PC-9 (cell line): ENCODE results near the gene DDX27. TPM values are rescaled to one million over a fixed set of nuclear protein-coding genes. Genes with fewer than 3 reads are reported as not detected.

Experiments used
- BruUV-seq: library from RNA; stranded (reverse); fragments of 400-500 nt; replicated peaks from 2 replicates; lab custom pipeline; 2021; lab: Mats Ljungman, UMichigan
- CTCF ChIA-PET: fragments of 300-600 bp; sonication (Branson Sonifier 250); formaldehyde crosslinking; loops from one replicate; lab custom pipeline; 2022; ENCODE audit warnings: antibody characterized with exemption; lab: Charles Lee
- POLR2A ChIA-PET: fragments of 300-600 bp; sonication (Branson Sonifier 250); formaldehyde crosslinking; loops from one replicate; lab custom pipeline; 2022; ENCODE audit warnings: antibody characterized with exemption; ENCODE audit not compliant: unreplicated experiment; lab: Charles Lee
- DNase-seq, 2 experiments: peaks; one replicate each; pipeline versions ENCODE4 v3.0.0 to v3.0.0-alpha.2; 2015 to 2022; ENCODE audit warnings: mixed read lengths in 1 of 2
- H2AFZ ChIP-seq: fragments of 200-600 bp; sonication (generic); 2 replicates; pipeline ENCODE4 v1.8.1; 2017; ENCODE audit warnings: antibody characterized with exemption
- H3F3A ChIP-seq: fragments of 200-600 bp; sonication (generic); 2 replicates; pipeline ENCODE4 v1.8.1; 2017; ENCODE audit warnings: antibody characterized with exemption, mild to moderate bottlenecking, low read depth; ENCODE audit not compliant: insufficient read depth
- H3K27ac ChIP-seq: fragments of 200-600 bp; sonication (generic); 2 replicates; pipeline ENCODE4 v1.6.1; 2016; ENCODE audit warnings: mixed run types
- H3K27me3 ChIP-seq: fragments of 200-600 bp; sonication (generic); 2 replicates; pipeline ENCODE4 v1.6.1; 2016; ENCODE audit warnings: low read depth, mixed run types; ENCODE audit not compliant: insufficient read depth
- H3K36me3 ChIP-seq: fragments of 200-600 bp; sonication (generic); 2 replicates; pipeline ENCODE4 v1.6.1; 2016; ENCODE audit warnings: low read depth, mixed run types
- H3K4me1 ChIP-seq: fragments of 200-600 bp; sonication (generic); replicated peaks from 2 replicates; pipeline ENCODE4 v1.6.1; 2016; ENCODE audit warnings: mixed run types; ENCODE audit not compliant: insufficient read depth
- H3K4me2 ChIP-seq: fragments of 200-600 bp; sonication (generic); 2 replicates; pipeline ENCODE4 v1.6.1; 2017; ENCODE audit warnings: mixed run types
- H3K4me3 ChIP-seq: fragments of 200-600 bp; sonication (generic); 2 replicates; pipeline ENCODE4 v1.6.1; 2016; ENCODE audit warnings: mixed run types
- H3K79me2 ChIP-seq: fragments of 200-600 bp; sonication (generic); 2 replicates; pipeline ENCODE4 v1.6.1; 2017; ENCODE audit warnings: low read depth, mixed run types
- H3K9me2 ChIP-seq: fragments of 200-600 bp; sonication (generic); 2 replicates; pipeline ENCODE4 v1.8.1; 2017; ENCODE audit warnings: mild to moderate bottlenecking; ENCODE audit not compliant: insufficient read depth
- H3K9me3 ChIP-seq: fragments of 200-600 bp; sonication (generic); 2 replicates; pipeline ENCODE4 v1.8.1; 2016; ENCODE audit warnings: low read depth; ENCODE audit not compliant: insufficient read depth
- H4K20me1 ChIP-seq: fragments of 200-600 bp; sonication (generic); 2 replicates; pipeline ENCODE4 v1.8.1; 2017; ENCODE audit not compliant: insufficient read depth
- CTCF ChIP-seq: fragments of 200-600 bp; sonication (generic); conservative IDR thresholded peaks from 2 replicates; pipeline ENCODE4 v1.6.1; 2017; ENCODE audit warnings: mixed run types, antibody characterized with exemption, mild to moderate bottlenecking, moderate library complexity
- EZH2 ChIP-seq: fragments of 200-600 bp; sonication (generic); IDR thresholded peaks from 2 replicates; pipeline ENCODE4 v1.8.0; 2017; ENCODE audit warnings: antibody characterized with exemption, low read depth
- intact Hi-C: fragments of 100-400 bp; cut with micrococcal nuclease; formaldehyde crosslinking; loops from one replicate; pipeline ENCODE4 v1.10.0; 2022; ENCODE audit not compliant: unreplicated experiment
- total RNA-seq: library from RNA; stranded (reverse); gene quantifications from 2 replicates; pipeline ENCODE4 v1.2.3, GENCODE V29; 2021

Gene DDX27
- total RNA-seq, 1 experiment from 2014 or later, result 64.4 TPM

GRCh38 chr20:49259284-49259683 is 40.1 kb downstream of the DDX27 start:
- H4K20me1 ChIP-seq, result peaks cover 21% of the 10 kb centered on the region
- no peak for DNase-seq
- no peaks in the 10 kb centered on the region for H3K9me2 ChIP-seq
- no peak overlapping the region for H3K27ac ChIP-seq
- ChIA-PET POLR2A (no interaction called here), CTCF (no interaction called here)
- H3K4me3 ChIP-seq, result no peak overlapping the region
- no peaks in the 10 kb centered on the region for H3K27me3 ChIP-seq
- H3K4me1 ChIP-seq, result no peaks in the 10 kb centered on the region
- BruUV-seq, result no TSS peak
- no peak overlapping the region for H3K4me2 ChIP-seq
- H3K9me3 ChIP-seq, result no peaks in the 10 kb centered on the region
- peaks cover 14% of the 10 kb centered on the region for H3F3A ChIP-seq
- peaks cover 5% of the 10 kb centered on the region; the same call in 1 of the 2 replicates for H3K79me2 ChIP-seq
- no peak overlapping the region for H2AFZ ChIP-seq
- H3K36me3 ChIP-seq, result peaks cover 72% of the 10 kb centered on the region
- TF ChIP-seq CTCF (no peak), EZH2 (no peak)
- intact Hi-C loops, result no loop called here

DNA sequence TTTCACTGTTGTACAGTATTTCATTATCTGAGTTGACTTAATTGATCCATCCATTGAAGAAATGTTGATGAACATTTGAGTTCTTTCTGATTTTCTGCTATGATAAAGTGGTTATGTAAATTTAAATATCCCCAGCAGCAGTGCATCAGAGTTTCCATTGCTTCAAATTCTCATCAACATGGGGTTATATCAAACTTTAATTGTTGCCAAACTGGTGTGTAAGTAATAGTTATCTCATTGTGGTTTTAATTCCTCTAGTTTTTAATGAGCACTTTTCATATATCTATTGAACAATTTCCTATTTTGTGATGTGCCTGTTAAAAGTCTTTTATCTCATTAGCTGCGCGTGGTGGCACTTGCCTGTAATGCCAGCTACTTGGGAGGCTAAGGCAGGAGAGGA is 40.6 kb downstream of the DDX27 start:
- Histone ChIP-seq H3K27ac (no peak overlapping the region), H3K27me3 (no peaks in the 10 kb centered on the region), H3K9me2 (no peaks in the 10 kb centered on the region), H3K79me2 (peaks cover 5% of the 10 kb centered on the region; the same call in 1 of the 2 replicates), H3K4me1 (no peaks in the 10 kb centered on the region), H3K4me3 (no peak overlapping the region), H3K36me3 (peaks cover 72% of the 10 kb centered on the region), H3K9me3 (no peaks in the 10 kb centered on the region), H3K4me2 (no peak overlapping the region), H4K20me1 (peaks cover 22% of the 10 kb centered on the region), H2AFZ (no peak overlapping the region), H3F3A (peaks cover 14% of the 10 kb centered on the region)
- no peak for DNase-seq
- CTCF ChIA-PET, result no interaction called here
- BruUV-seq, result no TSS peak
- intact Hi-C loops, result no loop called here
- POLR2A ChIA-PET, result no interaction called here
- TF ChIP-seq CTCF (no peak), EZH2 (no peak)

DNA sequence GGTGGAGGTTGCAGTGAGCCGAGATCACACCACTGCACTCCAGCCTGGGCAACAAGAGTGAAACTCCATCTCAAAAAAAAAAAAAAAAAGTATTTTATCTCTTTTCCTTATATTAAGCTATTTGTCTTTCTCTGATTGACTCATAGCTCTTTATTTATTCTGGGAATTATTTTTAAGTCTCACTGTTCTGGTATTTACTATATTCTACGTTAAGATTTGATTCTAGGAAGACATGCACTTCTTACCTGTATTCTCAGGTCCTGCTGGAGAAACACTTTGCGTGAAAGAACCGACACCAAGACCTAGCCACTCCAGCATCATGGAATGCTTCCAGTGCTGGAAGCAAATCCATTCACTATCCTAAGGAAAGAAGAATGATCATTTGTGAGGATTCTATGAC is 41.0 kb downstream of the DDX27 start:
- H3K36me3 ChIP-seq, result peaks cover 73% of the 10 kb centered on the region

More for the DNA sequence above, 41.0 kb downstream of the DDX27 start:
- Histone ChIP-seq H3F3A (peaks cover 14% of the 10 kb centered on the region), H3K4me1 (no peaks in the 10 kb centered on the region), H3K27ac (no peak overlapping the region), H3K4me3 (no peak overlapping the region), H3K4me2 (no peak overlapping the region), H3K9me3 (no peaks in the 10 kb centered on the region), H3K27me3 (no peaks in the 10 kb centered on the region), H3K79me2 (peaks cover 5% of the 10 kb centered on the region; the same call in 1 of the 2 replicates), H4K20me1 (peaks cover 27% of the 10 kb centered on the region), H3K9me2 (no peaks in the 10 kb centered on the region), H2AFZ (no peak overlapping the region)
- DNase-seq, result no peak
- BruUV-seq, result no TSS peak
- ChIA-PET CTCF (interaction anchor here (0.6 kb wide), 1 partner anchor 13 kb away, joined by 4 read pairs; no protein-coding TSS in a partner anchor), POLR2A (no interaction called here)
- intact Hi-C loops, result no loop called here
- no peak for TF ChIP-seq CTCF
- no peak for TF ChIP-seq EZH2
